ENCODE data around the gene KRT82. TPM values are rescaled to one million over a fixed set of nuclear protein-coding genes. Genes with fewer than 3 reads are reported as not detected.

Gene KRT82
- total and polyA plus RNA-seq, 4 donors, result not detected

GRCh38 chr12:52437508-52437907 is 31.4 kb upstream of the KRT82 start:
- WGBS, 2 donors, result 66 to 75% methylated on average over 9 of the region's 9 CpGs
- H3K9me3 ChIP-seq (ENCODE audit: control insufficient read depth in 4 of 4, insufficient read depth in 3 of 4, low read length in 3 of 4), result no peaks in the 10 kb centered on the region
- H3K4me1 ChIP-seq (ENCODE audit: control insufficient read depth in 5 of 5, insufficient read depth in 5 of 5, low read length in 5 of 5), result peaks cover 0 to 7% (median 0%) of the 10 kb centered on the region in 5 donors
- no peak overlapping the region for H3K27ac ChIP-seq (ENCODE audit: low read depth in 1 of 2, low read length in 1 of 2)
- no peak overlapping the region for H3K4me3 ChIP-seq
- no peak overlapping the region for H3K9ac ChIP-seq (ENCODE audit: insufficient read depth in 1 of 2, low read length in 2 of 2)
- TF ChIP-seq CTCF (IDR thresholded peaks at IDR 0.05; ENCODE audit: control extremely low read depth, extremely low read depth), result no peak
- no peaks in the 10 kb centered on the region for H3K36me3 ChIP-seq (ENCODE audit: control insufficient read depth in 4 of 4, insufficient read depth in 4 of 4, low read length in 4 of 4)
- ATAC-seq (ENCODE audit: insufficient read depth, low FRiP score), result no peak
- peaks cover 0 to 7% (median 6%) of the 10 kb centered on the region in 3 donors for H3K27me3 ChIP-seq (ENCODE audit: control insufficient read depth in 3 of 3, insufficient read depth in 3 of 3, low read length in 2 of 3)
- DNase-seq, result no peak

- no peaks in the 10 kb centered on the region for H3K36me3 ChIP-seq (ENCODE audit: control insufficient read depth in 4 of 4, insufficient read depth in 4 of 4, low read length in 4 of 4)
- ATAC-seq (ENCODE audit: insufficient read depth, low FRiP score) (no peak), DNase-seq (no peak)
- H3K4me1 ChIP-seq (ENCODE audit: control insufficient read depth in 5 of 5, insufficient read depth in 5 of 5, low read length in 5 of 5), result peaks cover 0 to 7% (median 0%) of the 10 kb centered on the region in 5 donors
- no peak overlapping the region for H3K9ac ChIP-seq (ENCODE audit: insufficient read depth in 1 of 2, low read length in 2 of 2)
- 68 to 79% methylated on average over 9 of the region's 9 CpGs for WGBS, 2 donors
- H3K27me3 ChIP-seq (ENCODE audit: control insufficient read depth in 3 of 3, insufficient read depth in 3 of 3, low read length in 2 of 3), result peaks cover 0 to 7% (median 6%) of the 10 kb centered on the region in 3 donors
- no peak overlapping the region for H3K27ac ChIP-seq (ENCODE audit: low read depth in 1 of 2, low read length in 1 of 2)
- no peak overlapping the region for H3K4me3 ChIP-seq
- TF ChIP-seq CTCF (IDR thresholded peaks at IDR 0.05; ENCODE audit: control extremely low read depth, extremely low read depth), result no peak
- H3K9me3 ChIP-seq (ENCODE audit: control insufficient read depth in 4 of 4, insufficient read depth in 3 of 4, low read length in 3 of 4), result no peaks in the 10 kb centered on the region
These were observed 30.8 kb upstream of the KRT82 start for GRCh38 chr12:52436828-52437474.

- no peaks in the 10 kb centered on the region for H3K36me3 ChIP-seq (ENCODE audit: control insufficient read depth in 4 of 4, insufficient read depth in 4 of 4, low read length in 4 of 4)
- H3K4me3 ChIP-seq, result no peak overlapping the region
- H3K9ac ChIP-seq (ENCODE audit: insufficient read depth in 1 of 2, low read length in 2 of 2), result no peak overlapping the region
- no peaks in the 10 kb centered on the region for H3K9me3 ChIP-seq (ENCODE audit: control insufficient read depth in 4 of 4, insufficient read depth in 3 of 4, low read length in 3 of 4)
- ATAC-seq (ENCODE audit: insufficient read depth, low FRiP score), result no peak
- H3K4me1 ChIP-seq (ENCODE audit: control insufficient read depth in 5 of 5, insufficient read depth in 5 of 5, low read length in 5 of 5), result peaks cover 0 to 7% (median 0%) of the 10 kb centered on the region in 5 donors
- no peak overlapping the region for H3K27ac ChIP-seq (ENCODE audit: low read depth in 1 of 2, low read length in 1 of 2)
- peak in 1 of 3 donors; percentile 16 for DNase-seq
- 52 to 61% methylated on average over 9 of the region's 9 CpGs for WGBS, 2 donors
- TF ChIP-seq CTCF (IDR thresholded peaks at IDR 0.05; ENCODE audit: control extremely low read depth, extremely low read depth), result no peak
- H3K27me3 ChIP-seq (ENCODE audit: control insufficient read depth in 3 of 3, insufficient read depth in 3 of 3, low read length in 2 of 3), result peaks cover 0 to 7% (median 7%) of the 10 kb centered on the region in 3 donors
These were observed 30.1 kb upstream of the KRT82 start for GRCh38 chr12:52436000-52436827.

Data from lung (tissue), 12 donors.